ENCODE data around the gene PANK2.
"Not testable (repeated sequence)": the region's sequence is repeated elsewhere in the genome, so short reads cannot be mapped to it uniquely, and the experiment has no call there.

PANK2 gene

DNA sequence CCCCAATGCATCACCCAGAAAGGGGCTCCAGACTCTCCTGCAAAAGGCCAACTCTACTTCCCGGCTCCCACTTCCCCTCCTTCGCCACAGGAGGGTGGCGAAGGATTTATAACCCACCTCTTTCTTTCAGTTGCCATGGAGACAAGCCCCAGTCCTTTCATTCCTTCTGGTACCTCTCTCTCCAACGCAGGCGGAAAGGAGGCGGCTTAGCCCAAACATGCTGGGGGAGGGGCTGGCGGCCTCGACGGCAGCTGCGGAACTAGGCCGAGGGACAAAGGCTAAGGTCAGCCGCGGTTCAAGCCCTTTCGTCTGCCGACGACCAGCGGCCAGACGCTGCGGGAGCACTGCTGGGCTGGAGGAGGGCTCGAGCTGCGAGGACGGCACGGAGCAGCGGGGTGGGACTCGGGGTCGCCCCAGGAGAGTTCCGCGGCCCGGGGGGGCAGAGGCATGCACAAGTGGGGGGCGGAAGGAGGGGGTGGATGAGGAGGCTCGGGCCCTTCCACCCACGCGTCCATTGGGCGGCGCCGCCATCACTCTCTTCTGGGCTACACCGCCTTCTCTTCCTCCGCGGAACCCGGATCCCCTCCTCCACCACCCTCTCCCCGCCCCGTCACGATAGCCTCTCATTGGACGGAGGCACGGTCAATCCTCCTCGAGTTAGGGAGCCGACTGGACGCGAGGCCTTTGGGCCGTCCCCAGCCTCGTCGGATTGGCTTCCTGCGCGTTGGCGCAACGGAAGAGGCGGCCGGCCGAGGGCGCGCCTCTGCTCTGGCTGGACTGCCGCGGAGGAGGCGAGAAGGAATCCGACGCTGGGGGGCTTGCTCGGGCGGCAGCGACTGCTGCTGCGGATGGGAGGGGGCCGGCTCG, at the start of gene PANK2:
Gene PANK2 (plus strand): TSS at position 766 of the 867 bp plus-strand sequence.
- DNase-seq = peak; percentile 97

GRCh38 chr20:3840201-3840600, 49.0 kb upstream of the PANK2 start:
- not testable (repeated sequence) for DNase-seq

GRCh38 chr20:3842348-3842930, 46.7 kb upstream of the PANK2 start:
- no peak for DNase-seq

DNA sequence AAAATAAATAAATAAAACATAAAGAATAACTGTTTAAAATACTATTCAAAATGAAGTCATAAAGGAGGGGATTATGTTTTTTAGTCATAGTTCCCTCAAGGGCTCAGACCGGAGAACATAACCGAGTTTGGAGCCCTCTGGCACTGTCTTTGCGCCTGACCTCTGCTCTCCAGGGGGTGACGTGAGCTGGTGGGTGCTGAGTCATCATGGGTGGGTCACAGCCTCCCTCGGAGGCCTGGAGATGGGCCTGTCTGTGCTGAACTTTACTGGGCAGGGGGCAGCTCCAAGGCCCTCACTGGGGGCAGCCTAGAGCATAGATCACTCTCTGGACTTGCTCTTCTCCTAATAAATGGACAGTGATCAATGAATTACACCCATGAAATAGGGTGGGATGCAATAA, 45.7 kb upstream of the PANK2 start:
- DNase-seq = no peak

DNA sequence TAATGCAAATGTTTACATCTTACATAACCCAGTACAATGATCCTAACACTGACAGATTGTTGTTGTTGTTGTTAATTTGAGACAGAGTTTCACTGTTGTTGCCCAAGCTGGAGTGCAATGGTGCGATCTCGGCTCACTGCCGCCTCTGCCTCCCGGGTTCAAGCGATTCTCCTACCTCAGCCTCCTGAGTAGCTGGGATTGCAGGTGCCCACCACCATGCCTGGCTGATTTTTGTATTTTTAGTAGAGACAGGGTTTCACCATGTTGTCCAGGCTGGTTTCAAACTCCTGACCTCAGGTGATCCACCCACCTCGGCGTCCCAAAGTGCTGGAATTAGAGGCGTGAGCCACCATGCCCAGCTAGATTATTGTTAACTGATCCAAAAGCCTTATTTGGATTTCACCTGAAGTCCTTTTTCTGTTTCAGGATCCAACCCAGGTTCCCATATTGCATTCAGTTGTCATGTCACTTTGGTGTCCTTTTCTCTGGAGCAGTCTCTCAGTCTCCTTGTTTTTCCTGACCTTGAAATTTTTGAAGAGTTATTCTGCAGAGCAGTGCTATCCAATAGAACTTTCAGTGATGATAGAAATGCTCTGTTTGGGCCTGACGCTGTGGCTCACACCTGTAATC, 45.1 kb upstream of the PANK2 start:
- not testable (repeated sequence) for DNase-seq

- no peak for DNase-seq
Observed at GRCh38 chr20:3846378-3846739, 42.8 kb upstream of the PANK2 start.

- peak; percentile 93 for DNase-seq
Observed at GRCh38 chr20:3846740-3847428, 42.3 kb upstream of the PANK2 start, which contains the start of gene MAVS. TSS of gene MAVS (plus strand) at chr20:3846834. CDS start at chr20:3854625, 7,791 bp downstream.

- no peak for DNase-seq
Observed at GRCh38 chr20:3847429-3847940, 41.7 kb upstream of the PANK2 start.

DNA sequence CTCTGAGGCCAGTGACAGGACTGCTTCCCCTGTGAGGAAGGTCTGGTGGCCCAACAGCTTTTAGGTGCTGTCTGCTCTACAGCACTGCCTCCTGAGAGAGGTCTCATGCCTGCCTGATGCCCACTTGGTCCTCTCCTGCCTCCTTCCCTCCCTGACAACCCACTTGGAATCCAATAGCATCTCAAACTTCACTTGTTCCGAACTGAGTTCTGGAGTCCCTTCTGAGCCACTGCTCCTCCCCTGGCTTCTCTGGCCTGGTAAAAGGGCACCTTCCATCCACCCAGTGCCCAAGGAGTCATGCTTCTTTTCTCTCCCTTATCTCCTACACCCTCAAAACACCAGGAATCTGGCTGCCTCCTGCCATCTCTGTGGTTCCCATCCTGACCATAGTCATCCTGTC, 40.6 kb upstream of the PANK2 start:
- no peak for DNase-seq

- no peak for DNase-seq
Observed at GRCh38 chr20:3854462-3854871, 34.7 kb upstream of the PANK2 start.

DNA sequence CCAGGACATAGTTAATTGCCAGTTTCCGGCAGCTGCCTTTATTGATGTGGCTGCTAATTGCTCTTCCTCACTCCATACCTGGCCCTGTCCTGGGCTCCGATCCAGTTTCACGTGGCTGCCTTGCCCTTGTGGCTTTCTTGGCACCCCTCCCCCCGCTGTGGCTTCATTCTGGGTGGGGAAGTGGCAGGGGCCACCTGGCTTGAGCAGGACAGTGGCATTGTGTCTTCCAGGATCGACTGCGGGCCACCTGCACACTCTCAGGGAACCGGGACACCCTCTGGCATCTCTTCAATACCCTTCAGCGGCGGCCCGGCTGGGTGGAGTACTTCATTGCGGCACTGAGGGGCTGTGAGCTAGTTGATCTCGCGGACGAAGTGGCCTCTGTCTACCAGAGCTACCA, 31.8 kb upstream of the PANK2 start:
- DNase-seq = no peak

DNA sequence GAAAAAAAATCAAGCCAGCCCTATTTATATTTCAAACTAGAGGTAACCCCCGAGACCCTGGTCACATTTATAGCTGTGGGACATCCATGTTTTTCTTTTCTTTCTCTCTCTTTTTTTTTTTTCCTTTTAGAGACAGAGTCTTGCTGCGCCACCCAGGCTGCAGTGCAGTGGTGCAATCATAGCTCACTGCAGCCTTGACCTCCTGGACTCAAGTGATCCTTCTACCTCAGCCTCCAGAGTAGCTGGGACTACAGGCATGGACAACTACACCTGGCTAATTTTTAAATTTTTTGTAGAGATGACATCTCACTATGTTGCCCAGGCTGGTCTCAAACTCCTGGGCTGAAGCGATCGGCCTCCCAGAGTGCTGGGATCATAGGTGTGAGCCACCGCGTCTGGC, 30.5 kb upstream of the PANK2 start:
- no peak for DNase-seq

- no peak for DNase-seq
Observed at GRCh38 chr20:3861191-3861590, 28.0 kb upstream of the PANK2 start.

DNA sequence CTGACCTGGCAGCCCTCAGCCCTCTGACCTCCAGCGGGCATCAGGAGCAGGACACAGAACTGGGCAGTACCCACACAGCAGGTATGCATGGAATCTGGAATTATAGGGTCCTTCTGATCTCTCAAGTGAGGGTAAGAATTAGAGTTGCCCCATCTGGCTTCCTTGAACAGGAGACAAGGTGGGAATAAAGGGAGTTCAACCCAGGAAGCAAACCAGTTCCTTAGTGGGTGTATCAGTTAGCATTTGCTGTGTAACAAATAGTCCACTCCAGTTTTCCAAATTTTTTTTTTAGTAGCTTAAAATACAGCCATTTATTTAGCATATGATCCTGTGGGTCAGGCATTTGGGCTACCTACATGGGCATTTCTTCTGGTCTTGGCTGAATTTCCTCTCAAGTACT, 26.9 kb upstream of the PANK2 start:
- no peak for DNase-seq

GRCh38 chr20:3863317-3863716, 25.9 kb upstream of the PANK2 start:
- DNase-seq = no peak

GRCh38 chr20:3864518-3864917, 24.7 kb upstream of the PANK2 start:
- DNase-seq = no peak

DNA sequence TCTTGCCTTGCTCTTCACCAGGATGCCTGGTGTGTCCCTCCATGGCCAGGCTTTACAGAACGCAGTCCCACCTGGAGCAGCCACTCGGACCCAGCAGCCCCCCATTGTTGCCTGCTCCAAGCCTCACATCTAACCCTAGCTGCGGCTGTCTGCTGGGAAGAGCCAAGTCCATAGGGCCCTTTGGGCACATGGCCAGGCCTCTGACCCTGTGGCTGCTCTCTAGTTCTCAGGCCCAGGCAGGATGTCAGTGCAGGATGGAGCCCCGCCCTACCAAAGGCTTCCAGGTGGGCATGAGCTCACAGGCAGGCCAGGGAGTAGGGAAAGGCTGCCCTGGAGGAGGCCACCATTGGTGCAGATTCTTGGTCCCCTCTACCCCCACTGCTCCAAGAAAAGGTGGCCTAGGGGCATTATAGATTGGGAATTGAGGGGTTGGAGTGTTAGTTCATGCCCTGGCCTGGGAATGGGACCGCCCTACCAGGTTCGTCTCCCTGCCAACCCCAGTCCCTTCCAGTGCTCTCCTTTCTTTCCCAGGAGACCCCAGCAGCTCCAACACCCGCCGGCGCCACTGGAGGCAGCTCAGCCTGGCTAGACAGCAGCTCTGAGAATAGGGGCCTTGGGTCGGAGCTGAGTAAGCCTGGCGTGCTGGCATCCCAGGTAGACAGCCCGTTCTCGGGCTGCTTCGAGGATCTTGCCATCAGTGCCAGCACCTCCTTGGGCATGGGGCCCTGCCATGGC, 23.9 kb upstream of the PANK2 start:
- no peak for DNase-seq

DNA sequence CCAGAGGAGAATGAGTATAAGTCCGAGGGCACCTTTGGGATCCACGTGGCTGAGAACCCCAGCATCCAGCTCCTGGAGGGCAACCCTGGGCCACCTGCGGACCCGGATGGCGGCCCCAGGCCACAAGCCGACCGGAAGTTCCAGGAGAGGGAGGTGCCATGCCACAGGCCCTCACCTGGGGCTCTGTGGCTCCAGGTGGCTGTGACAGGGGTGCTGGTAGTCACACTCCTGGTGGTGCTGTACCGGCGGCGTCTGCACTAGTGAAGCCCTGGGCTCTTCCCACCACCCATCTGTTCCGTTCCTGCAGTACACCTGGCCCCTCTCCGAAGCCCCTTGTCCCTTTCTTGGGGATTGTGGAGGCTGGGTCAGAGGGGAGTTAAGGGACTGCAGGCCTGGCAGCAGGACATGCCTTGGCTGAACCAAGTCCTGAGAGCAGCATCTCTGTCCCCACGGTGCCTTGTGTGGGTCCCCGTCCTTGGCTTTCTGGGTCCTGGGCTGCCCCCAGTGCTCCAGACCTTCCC, 23.2 kb upstream of the PANK2 start:
- DNase-seq = no peak

- no peak for DNase-seq
Observed at GRCh38 chr20:3866464-3866863, 22.7 kb upstream of the PANK2 start.

DNA sequence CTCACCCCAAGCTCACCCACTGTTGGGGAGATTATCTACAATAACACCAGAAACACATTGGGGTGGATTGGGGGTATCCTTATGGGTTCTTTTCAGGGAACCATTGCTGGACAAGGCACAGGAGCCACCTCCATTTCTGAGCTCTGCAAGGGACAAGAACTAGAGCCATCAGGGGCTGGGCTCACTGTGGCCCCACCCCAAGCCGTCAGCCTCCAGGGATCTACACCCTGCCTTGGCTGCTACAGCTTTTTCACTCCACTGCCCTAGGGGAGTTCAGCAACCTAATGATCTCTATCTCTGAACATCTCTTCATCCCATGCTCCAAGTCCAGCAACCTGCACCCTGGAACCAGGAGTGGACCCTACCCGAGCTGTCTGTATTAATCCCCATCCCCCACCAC, 21.4 kb upstream of the PANK2 start:
- no peak for DNase-seq

DNA sequence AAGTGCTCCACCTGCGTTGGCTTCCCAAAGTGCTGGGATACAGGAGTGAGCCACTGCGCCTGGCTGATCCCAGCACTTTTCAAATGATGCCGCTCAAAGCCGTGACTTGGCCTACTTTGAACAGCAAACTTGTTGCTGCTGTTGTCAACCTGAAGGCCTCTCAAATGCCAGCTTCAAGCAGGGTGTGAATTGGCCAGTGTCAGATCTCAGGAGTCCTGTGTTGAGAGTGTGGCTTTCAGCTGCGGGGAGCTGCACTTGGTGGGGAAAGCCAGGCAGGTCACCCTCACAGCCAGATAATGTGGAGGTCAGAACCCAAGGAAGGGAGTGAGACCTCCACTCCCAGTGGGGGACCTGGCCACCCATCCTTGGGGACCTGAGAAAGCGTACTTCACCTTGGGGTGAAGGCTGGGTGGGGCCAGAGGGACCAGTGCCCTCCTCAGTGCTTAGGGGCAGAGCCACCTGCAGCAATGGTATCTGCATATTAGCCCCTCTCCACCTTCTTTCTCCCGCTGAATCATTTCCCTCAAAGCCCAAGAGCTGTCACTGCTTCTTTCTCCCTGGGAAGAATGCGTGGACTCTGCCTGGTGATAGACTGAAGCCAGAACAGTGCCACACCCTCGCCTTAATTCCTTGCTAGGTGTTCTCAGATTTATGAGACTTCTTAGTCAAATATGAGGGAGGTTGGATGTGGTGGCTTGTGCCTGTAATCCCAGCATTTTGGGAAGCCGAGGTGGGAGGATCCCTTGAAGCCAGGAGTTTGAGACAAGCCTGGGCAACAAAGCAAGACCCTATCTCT, 19.1 kb upstream of the PANK2 start:
- DNase-seq = no peak

Data from retina (tissue), 1 donor.